GM13976 (cell line): Measurements from ENCODE around the gene SGO1.

Source experiments
- DNase-seq: peaks from one replicate; pipeline ENCODE4 v3.0.0; 2012; ENCODE audit warnings: low spot score
- in situ Hi-C: fragments of 300-500 bp; cut with MboI; formaldehyde crosslinking; loops from one replicate; pipeline ENCODE4 v1.12.0; 2022; ENCODE audit warnings: low sequenced_read_pairs, mixed read lengths, inconsistent platforms; ENCODE audit not compliant: unreplicated experiment
- TF ChIP-seq, protein P1 (sequence below): IDR thresholded peaks from 2 replicates; pipeline ENCODE4 v1.5.1; 2012; ENCODE audit warnings: borderline replicate concordance, mild to moderate bottlenecking; ENCODE audit not compliant: insufficient read depth; ENCODE audit errors: extremely low read depth, missing control alignments, control extremely low read depth

SGO1 gene

DNA sequence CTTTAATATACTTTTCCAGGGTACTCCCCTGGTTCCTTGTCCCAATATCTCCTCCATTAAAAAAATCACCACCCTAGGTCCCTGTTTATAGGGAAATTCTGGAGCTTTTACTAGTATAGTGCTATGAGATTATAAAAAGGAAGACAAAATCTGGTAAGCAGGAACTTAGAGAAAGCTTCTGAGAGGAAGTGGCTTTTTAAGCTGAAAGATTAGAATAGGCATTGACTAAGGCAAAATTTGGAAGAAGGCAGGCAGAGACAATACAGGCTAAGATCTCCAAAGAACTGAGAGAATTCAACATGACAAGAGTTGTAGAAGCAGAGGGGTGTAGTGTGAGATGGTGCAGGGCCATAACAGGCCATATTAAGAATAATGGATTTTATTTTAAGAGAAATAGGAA, 25.8 kb downstream of the SGO1 start:
- TF ChIP-seq, protein P1, sequence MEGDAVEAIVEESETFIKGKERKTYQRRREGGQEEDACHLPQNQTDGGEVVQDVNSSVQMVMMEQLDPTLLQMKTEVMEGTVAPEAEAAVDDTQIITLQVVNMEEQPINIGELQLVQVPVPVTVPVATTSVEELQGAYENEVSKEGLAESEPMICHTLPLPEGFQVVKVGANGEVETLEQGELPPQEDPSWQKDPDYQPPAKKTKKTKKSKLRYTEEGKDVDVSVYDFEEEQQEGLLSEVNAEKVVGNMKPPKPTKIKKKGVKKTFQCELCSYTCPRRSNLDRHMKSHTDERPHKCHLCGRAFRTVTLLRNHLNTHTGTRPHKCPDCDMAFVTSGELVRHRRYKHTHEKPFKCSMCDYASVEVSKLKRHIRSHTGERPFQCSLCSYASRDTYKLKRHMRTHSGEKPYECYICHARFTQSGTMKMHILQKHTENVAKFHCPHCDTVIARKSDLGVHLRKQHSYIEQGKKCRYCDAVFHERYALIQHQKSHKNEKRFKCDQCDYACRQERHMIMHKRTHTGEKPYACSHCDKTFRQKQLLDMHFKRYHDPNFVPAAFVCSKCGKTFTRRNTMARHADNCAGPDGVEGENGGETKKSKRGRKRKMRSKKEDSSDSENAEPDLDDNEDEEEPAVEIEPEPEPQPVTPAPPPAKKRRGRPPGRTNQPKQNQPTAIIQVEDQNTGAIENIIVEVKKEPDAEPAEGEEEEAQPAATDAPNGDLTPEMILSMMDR, result no peak
- in situ Hi-C loops, result no loop called here
- no peak for DNase-seq

- in situ Hi-C loops, result no loop called here
- TF ChIP-seq, protein P1, result no peak
Observed at GRCh38 chr3:20154928-20155327, 31.1 kb downstream of the SGO1 start.

GRCh38 chr3:20154078-20154477, 31.9 kb downstream of the SGO1 start:
- in situ Hi-C loops, result no loop called here
- no peak for DNase-seq
- TF ChIP-seq, protein P1, result no peak

More at GRCh38 chr3:20154928-20155327, 31.1 kb downstream of the SGO1 start:
- no peak for DNase-seq

GRCh38 chr3:20148466-20148865, 37.5 kb downstream of the SGO1 start:
- in situ Hi-C loops, result no loop called here
- TF ChIP-seq, protein P1, result no peak
- DNase-seq, result no peak

- TF ChIP-seq, protein P1, result no peak
- no peak for DNase-seq
- in situ Hi-C loops, result no loop called here
Observed at GRCh38 chr3:20147361-20147760, 38.6 kb downstream of the SGO1 start.

GRCh38 chr3:20146301-20146700, 39.7 kb downstream of the SGO1 start:
- TF ChIP-seq, protein P1, result no peak
- in situ Hi-C loops, result no loop called here
- no peak for DNase-seq

DNA sequence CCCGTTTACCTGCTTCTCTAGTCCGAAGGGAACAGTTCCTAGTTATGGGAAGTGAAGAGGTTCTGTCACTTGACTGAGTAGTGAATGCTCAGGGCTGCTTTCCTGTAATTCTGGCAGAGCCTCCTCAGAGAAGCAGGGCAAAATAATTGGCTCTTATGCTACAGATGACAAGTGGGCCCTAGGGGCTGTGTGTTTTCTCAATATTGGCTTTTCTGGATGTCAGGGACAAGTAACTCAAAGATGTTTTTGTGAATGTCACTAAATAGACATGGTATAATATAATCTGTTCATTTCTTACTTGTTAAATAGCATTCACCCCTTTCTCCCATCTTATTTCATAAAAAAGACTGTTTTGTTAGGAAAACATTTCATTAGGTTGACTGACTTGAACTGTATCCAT, 40.1 kb downstream of the SGO1 start:
- in situ Hi-C loops, result no loop called here
- no peak for DNase-seq
- TF ChIP-seq, protein P1, result no peak
